Measurements from ENCODE around the gene PPP6R2.
"Not testable (repeated sequence)": the region's sequence is repeated elsewhere in the genome, so short reads cannot be mapped to it uniquely, and the experiment has no call there.

Gene PPP6R2

GRCh38 chr22:50325444-50326224 lies 17.5 kb upstream of the PPP6R2 start:
- CTCF ChIA-PET = interaction anchor here (0.6 to 7.1 kb wide), 24 partner anchors 8 to 88 kb away, joined by 3 to 81 read pairs (median 4); partner anchors contain the start of genes HDAC10 and MAPK12
- H3K4me3 ChIP-seq (ENCODE audit: low read depth, low read length) = peak overlapping the region; percentile 65
- POLR2A ChIA-PET = interaction anchor here (0.8 to 1.2 kb wide), 3 partner anchors 16 to 81 kb away, joined by 3 to 5 read pairs (median 3); partner anchors contain the start of genes HDAC10 and TUBGCP6
- TF ChIP-seq CTCF (IDR thresholded peaks at IDR 0.05; ENCODE audit: insufficient read depth, low read length, missing control alignments) = no peak
- no peak for DNase-seq (ENCODE audit: low read depth, low spot score)

DNA sequence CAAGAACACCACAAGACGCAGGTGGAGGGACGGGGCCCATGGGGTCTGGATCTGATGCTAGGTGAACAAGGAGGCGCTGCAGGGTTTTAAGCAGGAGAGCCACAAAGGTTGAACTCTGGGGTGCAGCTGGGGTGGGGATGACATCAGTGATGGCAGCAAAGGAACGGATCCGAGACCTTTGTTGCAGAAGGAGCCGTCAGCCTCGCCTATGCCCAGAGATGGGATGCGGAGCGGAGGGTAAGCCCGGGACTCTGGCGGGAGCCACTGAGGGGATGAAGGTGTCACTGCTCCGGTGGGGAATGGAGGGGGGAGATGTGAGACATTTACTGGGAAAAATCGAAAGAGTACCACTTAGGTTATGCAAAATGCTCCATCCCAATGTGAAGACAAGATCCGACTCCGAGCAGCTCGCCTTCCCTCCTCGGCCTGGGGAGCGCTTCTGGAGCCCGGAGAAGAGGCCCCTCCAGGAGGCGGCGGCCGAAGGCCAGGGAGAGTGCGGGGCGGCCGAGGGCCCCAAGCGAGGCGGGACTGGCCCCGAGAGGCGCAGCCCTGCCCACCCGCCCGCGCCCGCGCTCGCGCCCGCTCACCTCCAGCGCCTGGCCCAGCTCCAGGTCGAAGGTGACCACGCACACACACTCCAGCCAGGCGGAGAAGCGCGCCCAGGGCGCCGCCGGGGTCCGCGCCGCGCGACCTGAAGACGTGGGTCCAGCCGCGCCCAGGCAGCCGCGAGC lies 16.7 kb upstream of the PPP6R2 start:
- TF ChIP-seq CTCF (IDR thresholded peaks at IDR 0.05; ENCODE audit: insufficient read depth, low read length, missing control alignments) = no peak
- CTCF ChIA-PET = interaction anchor here (0.6 to 7.1 kb wide), 24 partner anchors 8 to 87 kb away, joined by 3 to 81 read pairs (median 4); partner anchors contain the start of genes HDAC10 and MAPK12
- peak overlapping the region; percentile 65 for H3K4me3 ChIP-seq (ENCODE audit: low read depth, low read length)
- POLR2A ChIA-PET = interaction anchor here (0.8 to 1.2 kb wide), 3 partner anchors 17 to 82 kb away, joined by 3 to 5 read pairs (median 3); partner anchors contain the start of genes HDAC10 and TUBGCP6
- DNase-seq (ENCODE audit: low read depth, low spot score) = no peak

GRCh38 chr22:50326956-50327710 lies 16.0 kb upstream of the PPP6R2 start, which contains the start of gene DENND6B:
Gene DENND6B (minus strand): TSS chr22:50327012. CDS start chr22:50326988, 24 bp downstream.
- no peak for DNase-seq (ENCODE audit: low read depth, low spot score)
- ChIA-PET CTCF (interaction anchor here (0.6 to 7.1 kb wide), 27 partner anchors 9 to 90 kb away, joined by 3 to 81 read pairs (median 4); partner anchors contain the start of genes HDAC10, MAPK12 and PLXNB2), POLR2A (interaction anchor here (0.9 to 1.2 kb wide), 2 partner anchors 54 to 83 kb away, joined by 3 read pairs; partner anchors contain the start of gene TUBGCP6)
- peak; percentile 15 for TF ChIP-seq CTCF (IDR thresholded peaks at IDR 0.05; ENCODE audit: insufficient read depth, low read length, missing control alignments)
- H3K4me3 ChIP-seq (ENCODE audit: low read depth, low read length) = peak within 1 kb of the TSS; percentile 66

GRCh38 chr22:50327711-50328019 lies 15.5 kb upstream of the PPP6R2 start:
- CTCF ChIA-PET = interaction anchor here (1.1 to 7.1 kb wide), 15 partner anchors 8 to 90 kb away, joined by 3 to 81 read pairs (median 8); partner anchors contain the start of genes HDAC10 and PLXNB2
- POLR2A ChIA-PET = interaction anchor here (0.9 kb wide), 1 partner anchor 55 kb away, joined by 3 read pairs; no protein-coding TSS in a partner anchor
- DNase-seq (ENCODE audit: low read depth, low spot score) = no peak
- peak overlapping the region; percentile 66 for H3K4me3 ChIP-seq (ENCODE audit: low read depth, low read length)
- TF ChIP-seq CTCF (IDR thresholded peaks at IDR 0.05; ENCODE audit: insufficient read depth, low read length, missing control alignments) = no peak

- ChIA-PET CTCF (interaction anchor here (1.5 to 7.1 kb wide), 9 partner anchors 12 to 216 kb away, joined by 3 to 81 read pairs (median 13); partner anchors contain the start of genes HDAC10, PLXNB2 and TUBGCP6), POLR2A (interaction anchor here (1.1 kb wide), 1 partner anchor 22 kb away, joined by 4 read pairs; the partner anchor contains the start of gene PLXNB2)
- no peak for DNase-seq (ENCODE audit: low read depth, low spot score)
- TF ChIP-seq CTCF (IDR thresholded peaks at IDR 0.05; ENCODE audit: insufficient read depth, low read length, missing control alignments) = no peak
- no peak overlapping the region for H3K4me3 ChIP-seq (ENCODE audit: low read depth, low read length)
Observed at GRCh38 chr22:50329236-50329635, 13.9 kb upstream of the PPP6R2 start.

DNA sequence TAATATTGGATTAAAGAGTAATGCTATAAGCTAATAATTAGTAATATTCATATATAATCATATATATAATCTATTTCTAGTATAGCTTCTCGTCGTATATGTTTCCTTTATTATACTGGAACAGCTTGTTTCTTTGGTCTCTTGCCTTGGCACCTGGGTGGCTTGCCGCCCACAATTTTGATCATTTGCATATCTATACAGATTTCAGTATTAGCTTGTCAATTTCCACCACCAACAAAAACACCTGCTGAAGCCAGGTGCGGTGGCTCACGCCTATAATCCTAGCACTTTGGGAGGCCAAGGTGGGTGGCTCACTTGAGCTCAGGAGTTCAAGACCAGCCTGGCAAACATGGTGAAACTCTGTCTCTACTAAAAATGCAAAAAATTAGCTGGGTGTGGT lies 8.7 kb upstream of the PPP6R2 start:
- CTCF ChIA-PET = interaction anchor here (0.7 to 1.2 kb wide), 5 partner anchors 9 to 93 kb away, joined by 3 to 6 read pairs (median 4); no protein-coding TSS in a partner anchor
- POLR2A ChIA-PET = not testable (repeated sequence)

More for the DNA sequence above, 8.7 kb upstream of the PPP6R2 start:
- not testable (repeated sequence) for H3K4me3 ChIP-seq (ENCODE audit: low read depth, low read length); DNase-seq (ENCODE audit: low read depth, low spot score)

Measured in AG04449 (cell line).